T-helper 1 cell treated with Interleukin-12 subunit alpha and Interleukin-12 subunit beta and Interleukin-4 antibody, amounts not matched to agents 30 μg/mL and 1 μg/mL, for 36 hours (primary cell): Measurements from ENCODE around the gene KCNJ15.

ENCODE experiments used
- H3K27ac Mint-ChIP-seq: one replicate; pipeline ENCODE4 v1.8.0; 2021; ENCODE audit warnings: mild to moderate bottlenecking, mixed read lengths
- H3K27me3 Mint-ChIP-seq: one replicate; pipeline ENCODE4 v1.8.0; 2021; ENCODE audit warnings: low read depth, mixed read lengths
- H3K36me3 Mint-ChIP-seq: one replicate; pipeline ENCODE4 v1.8.0; 2021; ENCODE audit warnings: low read depth, mixed read lengths
- H3K4me1 Mint-ChIP-seq: one replicate; pipeline ENCODE4 v1.8.0; 2021; ENCODE audit warnings: low read depth, mixed read lengths
- H3K4me3 Mint-ChIP-seq: one replicate; pipeline ENCODE4 v1.8.0; 2021; ENCODE audit warnings: mild to moderate bottlenecking, moderate library complexity, mixed read lengths
- H3K9me3 Mint-ChIP-seq: one replicate; pipeline ENCODE4 v1.8.0; 2021; ENCODE audit warnings: mixed read lengths

KCNJ15 gene

DNA sequence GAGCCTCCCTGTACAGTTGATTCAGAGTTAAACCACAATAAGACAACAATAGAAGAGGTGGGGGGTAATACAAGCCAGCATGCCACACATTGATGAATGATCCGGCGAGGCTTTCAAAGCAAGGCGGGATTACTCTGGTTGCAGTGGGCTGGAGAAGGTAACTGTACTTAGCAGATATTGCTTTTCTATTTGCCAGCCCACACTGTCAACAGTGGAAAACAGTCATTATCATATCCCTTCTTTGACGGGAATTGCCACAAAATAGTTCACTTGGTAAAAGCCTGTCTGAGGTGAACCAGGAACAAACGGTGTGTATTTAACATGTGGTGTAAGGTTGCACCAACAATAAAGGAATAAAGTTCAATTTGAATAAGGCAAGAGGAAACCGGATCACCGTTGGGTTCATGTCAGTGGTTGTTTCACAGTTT lies 5.8 kb upstream of the KCNJ15 start:
- H3K27me3 Mint-ChIP-seq: peaks cover 57% of the 10 kb centered on the region
- H3K4me3 Mint-ChIP-seq: no peak overlapping the region
- peaks cover 2% of the 10 kb centered on the region for H3K36me3 Mint-ChIP-seq
- no peak overlapping the region for H3K27ac Mint-ChIP-seq
- peaks cover 8% of the 10 kb centered on the region for H3K9me3 Mint-ChIP-seq
- H3K4me1 Mint-ChIP-seq: peaks cover 10% of the 10 kb centered on the region

DNA sequence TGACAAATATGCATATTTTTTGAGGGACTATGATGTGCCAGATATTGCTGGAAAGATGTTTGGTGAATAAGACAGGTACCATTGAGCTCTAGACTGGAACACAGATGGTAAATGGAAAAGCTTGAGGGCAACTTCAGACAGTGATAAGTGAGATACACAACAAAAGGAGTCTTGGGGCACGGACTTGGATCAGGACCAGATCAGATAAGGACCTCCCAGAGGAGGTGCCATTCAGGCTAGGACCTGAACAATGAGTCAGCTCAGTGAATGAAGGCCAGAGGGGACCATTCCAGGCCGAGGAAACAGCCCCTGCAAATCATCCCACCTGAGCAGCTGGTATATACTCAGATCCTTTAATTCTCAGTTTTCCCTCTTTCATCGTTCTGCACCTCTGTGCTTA lies 1.8 kb upstream of the KCNJ15 start:
- H3K9me3 Mint-ChIP-seq: no peaks in the 10 kb centered on the region
- no peak overlapping the region for H3K4me3 Mint-ChIP-seq
- no peak overlapping the region for H3K27ac Mint-ChIP-seq
- H3K27me3 Mint-ChIP-seq: peaks cover 66% of the 10 kb centered on the region
- H3K4me1 Mint-ChIP-seq: no peaks in the 10 kb centered on the region
- H3K36me3 Mint-ChIP-seq: no peaks in the 10 kb centered on the region

DNA sequence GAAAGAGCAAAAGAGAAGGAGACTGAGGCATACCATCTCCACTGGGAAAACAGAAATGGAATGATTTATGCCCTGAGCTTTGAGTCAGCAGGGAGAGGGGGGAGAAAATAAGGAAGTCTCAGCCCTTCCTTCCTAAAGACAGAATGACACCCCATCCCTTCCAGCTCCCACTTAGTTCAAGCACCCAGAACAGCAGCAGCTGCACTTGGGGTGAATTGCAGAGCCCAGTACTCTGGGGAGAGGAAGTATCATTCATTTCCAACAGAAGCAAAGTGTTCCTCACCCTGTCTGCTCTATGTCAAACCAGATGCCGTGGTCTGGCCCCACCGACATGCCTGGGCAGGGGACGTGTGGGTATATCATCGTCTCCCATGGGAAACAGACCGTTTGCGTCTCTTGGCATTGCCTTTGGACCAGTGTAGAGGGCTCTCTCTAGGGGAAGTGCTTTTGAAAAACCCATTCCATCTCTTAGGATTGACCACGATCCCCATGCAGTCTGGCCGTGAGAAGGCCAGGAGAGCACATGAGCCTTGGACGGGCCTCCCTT lies 1.1 kb upstream of the KCNJ15 start:
- peaks cover 61% of the 10 kb centered on the region for H3K27me3 Mint-ChIP-seq
- no peaks in the 10 kb centered on the region for H3K4me1 Mint-ChIP-seq
- no peak overlapping the region for H3K4me3 Mint-ChIP-seq
- no peaks in the 10 kb centered on the region for H3K36me3 Mint-ChIP-seq
- H3K9me3 Mint-ChIP-seq: no peaks in the 10 kb centered on the region
- no peak overlapping the region for H3K27ac Mint-ChIP-seq

- H3K27ac Mint-ChIP-seq: no peak overlapping the region
- H3K27me3 Mint-ChIP-seq: peaks cover 53% of the 10 kb centered on the region
- no peaks in the 10 kb centered on the region for H3K9me3 Mint-ChIP-seq
- H3K4me1 Mint-ChIP-seq: no peaks in the 10 kb centered on the region
- H3K4me3 Mint-ChIP-seq: no peak overlapping the region
- no peaks in the 10 kb centered on the region for H3K36me3 Mint-ChIP-seq
These were observed 876 bp downstream of the KCNJ15 start for GRCh38 chr21:38257667-38258066.

- H3K4me1 Mint-ChIP-seq: no peaks in the 10 kb centered on the region
- H3K27me3 Mint-ChIP-seq: peaks cover 46% of the 10 kb centered on the region
- no peaks in the 10 kb centered on the region for H3K9me3 Mint-ChIP-seq
- H3K36me3 Mint-ChIP-seq: no peaks in the 10 kb centered on the region
- no peak overlapping the region for H3K4me3 Mint-ChIP-seq
- no peak overlapping the region for H3K27ac Mint-ChIP-seq
These were observed 2.0 kb downstream of the KCNJ15 start for GRCh38 chr21:38258521-38259485.

DNA sequence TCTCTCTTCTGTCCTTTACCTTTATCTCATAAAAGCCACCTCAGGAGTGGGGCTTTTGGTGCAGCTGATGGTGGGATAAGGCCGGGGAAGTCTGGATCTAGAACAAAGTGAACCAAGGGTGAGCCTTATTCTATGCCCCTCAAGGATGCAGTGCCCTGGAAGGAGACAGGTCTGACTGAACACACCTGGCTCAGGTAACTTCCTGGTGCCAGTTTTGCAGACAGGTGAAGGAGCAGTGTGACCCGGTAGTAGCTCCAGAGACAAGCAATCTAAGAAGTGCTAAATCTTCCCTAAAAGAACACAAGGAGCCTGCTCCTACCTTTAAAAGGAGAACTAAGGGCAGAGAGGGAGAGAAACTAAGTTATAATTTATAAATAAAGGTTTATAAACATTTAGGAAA lies 2.9 kb downstream of the KCNJ15 start:
- Mint-ChIP-seq H3K27ac (no peak overlapping the region), H3K4me1 (no peaks in the 10 kb centered on the region), H3K36me3 (no peaks in the 10 kb centered on the region), H3K9me3 (no peaks in the 10 kb centered on the region), H3K27me3 (peaks cover 41% of the 10 kb centered on the region), H3K4me3 (no peak overlapping the region)

- H3K4me3 Mint-ChIP-seq: no peak overlapping the region
- H3K9me3 Mint-ChIP-seq: no peaks in the 10 kb centered on the region
- H3K27ac Mint-ChIP-seq: no peak overlapping the region
- no peaks in the 10 kb centered on the region for H3K4me1 Mint-ChIP-seq
- no peaks in the 10 kb centered on the region for H3K36me3 Mint-ChIP-seq
- H3K27me3 Mint-ChIP-seq: peaks cover 35% of the 10 kb centered on the region
These were observed 3.6 kb downstream of the KCNJ15 start for GRCh38 chr21:38260426-38260825.

GRCh38 chr21:38261851-38262250 lies 5.1 kb downstream of the KCNJ15 start:
- H3K27ac Mint-ChIP-seq: no peak overlapping the region
- H3K4me1 Mint-ChIP-seq: no peaks in the 10 kb centered on the region

DNA sequence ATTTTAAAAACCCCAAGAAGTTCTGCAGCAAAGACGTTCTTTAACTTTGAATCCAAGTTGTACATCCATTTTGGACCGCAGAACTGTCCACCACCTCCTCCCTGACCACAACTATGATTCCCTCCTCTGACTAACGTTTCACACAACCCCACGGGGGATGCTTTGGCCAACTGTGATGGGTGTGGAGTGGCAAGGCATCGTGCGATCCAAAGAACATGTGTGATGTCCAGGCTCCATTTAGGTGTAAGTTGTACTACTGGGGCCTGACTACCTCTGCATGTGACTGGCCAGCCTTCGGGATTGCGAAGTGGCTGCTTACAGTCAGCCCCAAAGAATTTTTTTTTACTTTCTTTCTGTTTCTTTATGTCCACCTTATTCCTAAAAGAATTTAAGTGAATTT lies 6.7 kb downstream of the KCNJ15 start:
- Mint-ChIP-seq H3K27me3 (peaks cover 27% of the 10 kb centered on the region), H3K4me1 (no peaks in the 10 kb centered on the region), H3K36me3 (no peaks in the 10 kb centered on the region), H3K9me3 (peaks cover 8% of the 10 kb centered on the region), H3K27ac (no peak overlapping the region), H3K4me3 (no peak overlapping the region)

More at GRCh38 chr21:38261851-38262250, 5.1 kb downstream of the KCNJ15 start:
- Mint-ChIP-seq H3K36me3 (no peaks in the 10 kb centered on the region), H3K9me3 (peaks cover 4% of the 10 kb centered on the region), H3K27me3 (peaks cover 34% of the 10 kb centered on the region), H3K4me3 (no peak overlapping the region)

- Mint-ChIP-seq H3K9me3 (peaks cover 8% of the 10 kb centered on the region), H3K4me3 (no peak overlapping the region), H3K36me3 (no peaks in the 10 kb centered on the region), H3K27me3 (peaks cover 22% of the 10 kb centered on the region), H3K27ac (no peak overlapping the region), H3K4me1 (peaks cover 3% of the 10 kb centered on the region)
These were observed 7.8 kb downstream of the KCNJ15 start for GRCh38 chr21:38264571-38264970.

GRCh38 chr21:38265166-38265565 lies 8.4 kb downstream of the KCNJ15 start:
- Mint-ChIP-seq H3K4me1 (peaks cover 9% of the 10 kb centered on the region), H3K36me3 (no peaks in the 10 kb centered on the region), H3K4me3 (no peak overlapping the region), H3K27ac (no peak overlapping the region), H3K27me3 (peaks cover 22% of the 10 kb centered on the region), H3K9me3 (peaks cover 8% of the 10 kb centered on the region)

GRCh38 chr21:38266732-38267131 lies 9.9 kb downstream of the KCNJ15 start:
- no peak overlapping the region for H3K4me3 Mint-ChIP-seq
- peaks cover 21% of the 10 kb centered on the region for H3K27me3 Mint-ChIP-seq
- H3K36me3 Mint-ChIP-seq: no peaks in the 10 kb centered on the region
- peaks cover 9% of the 10 kb centered on the region for H3K4me1 Mint-ChIP-seq
- H3K9me3 Mint-ChIP-seq: peaks cover 8% of the 10 kb centered on the region
- no peak overlapping the region for H3K27ac Mint-ChIP-seq

- Mint-ChIP-seq H3K27ac (no peak overlapping the region), H3K9me3 (peaks cover 8% of the 10 kb centered on the region), H3K27me3 (peaks cover 16% of the 10 kb centered on the region), H3K36me3 (no peaks in the 10 kb centered on the region), H3K4me3 (no peak overlapping the region), H3K4me1 (peaks cover 9% of the 10 kb centered on the region)
These were observed 10.5 kb downstream of the KCNJ15 start for GRCh38 chr21:38267136-38267755.

GRCh38 chr21:38267991-38268863 lies 11.4 kb downstream of the KCNJ15 start:
- H3K36me3 Mint-ChIP-seq: no peaks in the 10 kb centered on the region

More at GRCh38 chr21:38267991-38268863, 11.4 kb downstream of the KCNJ15 start:
- peaks cover 8% of the 10 kb centered on the region for H3K9me3 Mint-ChIP-seq
- peaks cover 15% of the 10 kb centered on the region for H3K27me3 Mint-ChIP-seq
- H3K4me3 Mint-ChIP-seq: no peak overlapping the region
- peaks cover 9% of the 10 kb centered on the region for H3K4me1 Mint-ChIP-seq
- H3K27ac Mint-ChIP-seq: no peak overlapping the region
